GM19468 (cell line): ENCODE results near the gene IL4R.

Experiments
- ATAC-seq: cut with Tn5 transposase; IDR thresholded peaks from one replicate; pipeline ENCODE4 v1.9.1; 2021; ENCODE audit warnings: mild to moderate bottlenecking, moderate library complexity, moderate number of reproducible peaks; ENCODE audit not compliant: unreplicated experiment; ENCODE audit errors: extremely low read depth

The IL4R gene

GRCh38 chr16:27312580-27313421 is 973 bp upstream of the IL4R start:
- ATAC-seq, result no peak

GRCh38 chr16:27314161-27314723 is 468 bp downstream of the IL4R start:
- no peak for ATAC-seq

GRCh38 chr16:27314986-27315332 is 1.2 kb downstream of the IL4R start:
- no peak for ATAC-seq

GRCh38 chr16:27315333-27316037 is 1.7 kb downstream of the IL4R start:
- no peak for ATAC-seq

- ATAC-seq, result no peak
Measured at GRCh38 chr16:27316038-27316680, 2.4 kb downstream of the IL4R start.

GRCh38 chr16:27317320-27317719 is 3.5 kb downstream of the IL4R start:
- no peak for ATAC-seq

- ATAC-seq, result no peak
Measured at GRCh38 chr16:27317738-27318391, 4.1 kb downstream of the IL4R start.

GRCh38 chr16:27318392-27319256 is 4.8 kb downstream of the IL4R start:
- ATAC-seq, result no peak

GRCh38 chr16:27319257-27319965 is 5.6 kb downstream of the IL4R start:
- no peak for ATAC-seq

GRCh38 chr16:27320261-27321012 is 6.7 kb downstream of the IL4R start:
- ATAC-seq, result no peak

- no peak for ATAC-seq
Measured at GRCh38 chr16:27321013-27321915, 7.5 kb downstream of the IL4R start.

- ATAC-seq, result no peak
Measured at GRCh38 chr16:27322858-27323780, 9.3 kb downstream of the IL4R start.

- no peak for ATAC-seq
Measured at GRCh38 chr16:27323781-27324561, 10.2 kb downstream of the IL4R start.

- no peak for ATAC-seq
Measured at GRCh38 chr16:27324851-27325301, 11.1 kb downstream of the IL4R start.

- no peak for ATAC-seq
Measured at GRCh38 chr16:27325736-27326135, 12.0 kb downstream of the IL4R start.
